ENCODE measurements around the gene PATE1. TPM values are rescaled to one million over a fixed set of nuclear protein-coding genes. Genes with fewer than 3 reads are reported as not detected.
"Not testable (repeated sequence)": the region's sequence is repeated elsewhere in the genome, so short reads cannot be mapped to it uniquely, and the experiment has no call there.

PATE1 gene, protein sequence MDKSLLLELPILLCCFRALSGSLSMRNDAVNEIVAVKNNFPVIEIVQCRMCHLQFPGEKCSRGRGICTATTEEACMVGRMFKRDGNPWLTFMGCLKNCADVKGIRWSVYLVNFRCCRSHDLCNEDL
- total RNA-seq: not detected

DNA sequence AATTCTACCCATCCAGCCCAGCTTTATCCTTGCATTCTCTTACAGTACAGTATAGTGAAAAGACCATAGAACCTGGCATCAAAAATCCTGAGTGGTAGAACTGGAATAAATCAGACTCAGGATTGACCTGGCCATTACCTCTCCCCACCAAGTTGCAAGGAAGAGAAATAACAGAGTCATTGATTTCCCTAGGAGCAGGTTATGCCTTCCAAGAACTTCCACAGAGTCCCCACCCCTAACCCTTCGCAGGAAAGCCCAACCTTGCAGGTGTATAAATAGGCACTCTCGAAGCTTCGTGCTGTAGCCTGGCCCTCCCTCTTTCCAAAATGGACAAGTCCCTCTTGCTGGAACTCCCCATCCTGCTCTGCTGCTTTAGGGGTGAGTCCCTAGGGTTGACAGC, at the start of gene PATE1:
Gene PATE1, plus strand, starts transcription at position 301 of the 400 bp plus-strand sequence. Its CDS starts 26 bp downstream, at position 327.
- H3K4me1 ChIP-seq: no peaks in the 10 kb centered on the region
- H3K9me3 ChIP-seq: no peaks in the 10 kb centered on the region
- TF ChIP-seq, protein P1, sequence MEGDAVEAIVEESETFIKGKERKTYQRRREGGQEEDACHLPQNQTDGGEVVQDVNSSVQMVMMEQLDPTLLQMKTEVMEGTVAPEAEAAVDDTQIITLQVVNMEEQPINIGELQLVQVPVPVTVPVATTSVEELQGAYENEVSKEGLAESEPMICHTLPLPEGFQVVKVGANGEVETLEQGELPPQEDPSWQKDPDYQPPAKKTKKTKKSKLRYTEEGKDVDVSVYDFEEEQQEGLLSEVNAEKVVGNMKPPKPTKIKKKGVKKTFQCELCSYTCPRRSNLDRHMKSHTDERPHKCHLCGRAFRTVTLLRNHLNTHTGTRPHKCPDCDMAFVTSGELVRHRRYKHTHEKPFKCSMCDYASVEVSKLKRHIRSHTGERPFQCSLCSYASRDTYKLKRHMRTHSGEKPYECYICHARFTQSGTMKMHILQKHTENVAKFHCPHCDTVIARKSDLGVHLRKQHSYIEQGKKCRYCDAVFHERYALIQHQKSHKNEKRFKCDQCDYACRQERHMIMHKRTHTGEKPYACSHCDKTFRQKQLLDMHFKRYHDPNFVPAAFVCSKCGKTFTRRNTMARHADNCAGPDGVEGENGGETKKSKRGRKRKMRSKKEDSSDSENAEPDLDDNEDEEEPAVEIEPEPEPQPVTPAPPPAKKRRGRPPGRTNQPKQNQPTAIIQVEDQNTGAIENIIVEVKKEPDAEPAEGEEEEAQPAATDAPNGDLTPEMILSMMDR (IDR thresholded peaks at IDR 0.05): no peak
- TF ChIP-seq POLR2A (IDR thresholded peaks at IDR 0.05): no peak
- no peak within 1 kb of the TSS for H3K27ac ChIP-seq
- DNase-seq: no peak
- no peak within 1 kb of the TSS for H3K4me3 ChIP-seq (replicated peaks in 1 of 3)
- H3K36me3 ChIP-seq: no peaks in the 10 kb centered on the region
- 83 to 98% methylated on average over 3 of the region's 3 CpGs for WGBS, 2 donors
- intact Hi-C loops (cut with DNase I): no loop called here
- no peaks in the 10 kb centered on the region for H3K27me3 ChIP-seq

DNA sequence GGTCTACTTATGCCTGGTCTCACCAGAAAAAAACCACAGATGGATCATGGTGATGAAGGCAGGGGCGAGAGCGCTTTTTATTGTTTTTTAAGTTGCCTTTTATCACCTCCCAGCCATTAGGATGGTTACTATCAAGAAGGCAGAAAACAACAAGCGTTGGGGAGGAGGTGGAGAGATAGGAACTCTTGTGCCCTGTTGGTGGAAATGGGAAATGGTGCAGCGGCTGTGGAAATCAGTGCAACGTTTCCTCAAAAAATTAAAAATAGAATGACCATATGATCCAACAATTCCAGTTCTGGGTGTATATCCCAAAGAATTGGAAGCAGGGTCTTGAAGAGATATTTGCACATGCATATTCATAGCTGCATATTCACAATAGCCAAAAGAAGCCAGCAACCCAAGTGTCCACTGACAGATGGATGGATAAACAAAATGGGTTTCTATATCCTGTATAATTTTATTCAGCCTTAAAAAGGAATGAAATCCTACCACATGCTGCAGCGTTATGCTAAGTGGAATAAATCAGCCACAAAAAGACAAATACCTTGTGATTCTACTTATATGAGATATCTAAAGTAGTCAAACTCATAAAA, 45.0 kb upstream of the PATE1 start:
- Histone ChIP-seq H3K4me1 (no peaks in the 10 kb centered on the region), H3K9me3 (no peaks in the 10 kb centered on the region), H3K27ac (no peak overlapping the region), H3K27me3 (no peaks in the 10 kb centered on the region), H3K36me3 (no peaks in the 10 kb centered on the region), H3K4me3 (replicated peaks in 1 of 3) (no peak overlapping the region)
- TF ChIP-seq, protein P1 (IDR thresholded peaks at IDR 0.05): no peak
- no peak for TF ChIP-seq POLR2A (IDR thresholded peaks at IDR 0.05)
- 83 to 88% methylated on average over 6 of the region's 6 CpGs for WGBS, 2 donors
- intact Hi-C loops (cut with DNase I): no loop called here
- DNase-seq: no peak

DNA sequence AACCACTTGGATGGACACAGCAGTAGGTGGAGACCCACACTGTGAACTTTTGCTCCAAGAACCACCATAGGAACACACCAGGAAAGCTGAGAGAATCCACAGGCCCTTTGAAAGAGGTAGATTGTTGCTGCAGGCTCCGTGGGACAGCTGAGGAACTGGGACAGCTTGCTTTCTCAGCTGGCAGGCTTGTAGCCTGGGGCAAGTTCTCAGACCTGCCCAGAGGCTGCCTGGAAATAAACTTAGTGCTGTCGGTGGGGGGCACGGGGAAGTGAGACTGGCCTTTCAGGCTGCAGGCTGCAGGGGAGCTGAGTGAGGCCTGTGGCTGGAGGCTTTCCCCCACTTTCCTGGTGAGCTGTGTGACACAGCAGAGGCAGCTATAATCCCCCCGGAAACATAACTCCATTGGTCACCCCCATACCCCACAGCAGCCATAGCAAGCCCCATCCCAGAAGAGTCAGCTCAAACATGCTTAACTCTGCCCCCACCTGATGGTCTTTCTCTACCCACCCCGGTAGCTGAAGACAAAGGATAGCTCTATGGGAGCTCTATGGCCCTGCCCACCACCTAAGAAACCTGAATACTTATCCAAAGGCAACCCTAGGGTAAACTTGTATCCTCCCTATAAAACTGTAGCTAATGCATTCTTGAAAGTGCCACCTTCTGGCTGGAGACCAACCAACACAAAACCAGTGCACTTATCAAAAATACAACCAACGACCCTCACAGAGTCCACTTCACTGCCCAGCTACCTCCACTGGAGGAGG, 44.0 kb upstream of the PATE1 start:
- no peaks in the 10 kb centered on the region for H3K4me1 ChIP-seq
- H3K27me3 ChIP-seq: no peaks in the 10 kb centered on the region
- 41 to 54% methylated on average over 6 of the region's 6 CpGs for WGBS, 2 donors
- intact Hi-C loops (cut with DNase I): no loop called here
- TF ChIP-seq, protein P1 (IDR thresholded peaks at IDR 0.05): no peak
- no peak for TF ChIP-seq POLR2A (IDR thresholded peaks at IDR 0.05)
- DNase-seq: no peak
- H3K4me3 ChIP-seq (replicated peaks in 1 of 3): no peak overlapping the region
- no peaks in the 10 kb centered on the region for H3K9me3 ChIP-seq
- no peaks in the 10 kb centered on the region for H3K36me3 ChIP-seq
- no peak overlapping the region for H3K27ac ChIP-seq

DNA sequence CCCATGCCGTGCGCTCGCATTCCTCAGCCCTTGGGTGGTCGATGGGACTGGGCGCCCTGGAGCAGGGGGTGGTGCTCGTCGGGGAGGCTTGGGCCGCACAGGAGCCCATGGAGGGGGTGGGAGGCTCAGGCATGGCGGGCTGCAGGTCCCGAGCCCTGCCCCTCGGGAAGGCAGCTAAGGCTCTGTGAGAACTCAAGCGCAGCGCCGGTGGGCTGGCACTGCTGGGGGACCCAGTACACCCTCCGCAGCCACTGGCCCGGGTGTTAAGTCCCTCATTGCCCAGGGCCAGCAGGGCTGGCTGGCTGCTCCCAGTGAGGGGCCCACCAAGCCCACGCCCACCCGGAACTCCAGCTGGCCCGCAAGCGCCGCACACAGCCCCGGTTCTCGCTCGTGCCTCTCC, 41.4 kb upstream of the PATE1 start:
- H3K9me3 ChIP-seq; H3K4me1 ChIP-seq; DNase-seq; intact Hi-C loops (cut with DNase I); H3K36me3 ChIP-seq; H3K4me3 ChIP-seq (replicated peaks in 1 of 3); H3K27me3 ChIP-seq; H3K27ac ChIP-seq: not testable (repeated sequence)
- 95 to 96% methylated on average over 5 to 12 of the region's 24 CpGs for WGBS, 2 donors

DNA sequence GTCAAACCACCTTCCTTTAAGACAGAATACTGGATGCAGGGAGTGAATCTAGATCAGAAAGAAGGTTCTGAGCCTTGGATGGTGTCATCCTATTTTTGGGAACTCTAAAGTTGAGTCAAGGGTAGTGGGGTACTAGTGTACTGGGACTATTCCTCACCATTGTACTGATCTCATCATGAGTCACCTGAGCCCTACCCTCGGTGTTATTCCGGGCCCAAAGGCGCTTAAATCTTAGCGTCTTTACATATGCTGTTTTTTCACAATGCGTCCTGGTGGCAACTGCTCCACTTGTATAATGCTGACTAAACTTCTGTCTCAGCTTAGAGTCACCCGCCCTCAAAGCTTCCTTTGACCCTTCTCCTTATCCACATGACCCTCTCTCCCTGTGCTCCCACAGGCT, 25.3 kb upstream of the PATE1 start:
- H3K27me3 ChIP-seq: no peaks in the 10 kb centered on the region
- H3K4me3 ChIP-seq (replicated peaks in 1 of 3): no peak overlapping the region
- no peaks in the 10 kb centered on the region for H3K4me1 ChIP-seq
- intact Hi-C loops (cut with DNase I): loop anchor here (5.0 kb wide), 1 partner anchor 152 kb away; no protein-coding TSS in a partner anchor
- 91 to 94% methylated on average over 6 of the region's 6 CpGs for WGBS, 2 donors
- no peak for DNase-seq
- no peak overlapping the region for H3K27ac ChIP-seq
- H3K36me3 ChIP-seq: no peaks in the 10 kb centered on the region
- H3K9me3 ChIP-seq: no peaks in the 10 kb centered on the region
- TF ChIP-seq, protein P1 (IDR thresholded peaks at IDR 0.05): no peak
- TF ChIP-seq POLR2A (IDR thresholded peaks at IDR 0.05): no peak
